G401 (cell line): ENCODE results near the gene LIPC. TPM values are rescaled to one million over a fixed set of nuclear protein-coding genes. Genes with fewer than 3 reads are reported as not detected.

Source experiments
- DNase-seq: peaks from one replicate; pipeline ENCODE4 v3.0.0-alpha.2; 2015; ENCODE audit warnings: low spot score
- in situ Hi-C: cut with HindIII; loops from 2 replicates; pipeline ENCODE4 v1.10.0; 2016; ENCODE audit warnings: low sequenced_read_pairs, mixed read lengths
- total RNA-seq: library from RNA; depleted of rRNA; stranded (reverse); fragments of >200 nt; shearing (Covaris generic); gene quantifications from 2 replicates; pipeline ENCODE4 v1.2.3, GENCODE V29; 2014

The LIPC gene
- total RNA-seq, 1 experiment from 2014 or later, result not detected

DNA sequence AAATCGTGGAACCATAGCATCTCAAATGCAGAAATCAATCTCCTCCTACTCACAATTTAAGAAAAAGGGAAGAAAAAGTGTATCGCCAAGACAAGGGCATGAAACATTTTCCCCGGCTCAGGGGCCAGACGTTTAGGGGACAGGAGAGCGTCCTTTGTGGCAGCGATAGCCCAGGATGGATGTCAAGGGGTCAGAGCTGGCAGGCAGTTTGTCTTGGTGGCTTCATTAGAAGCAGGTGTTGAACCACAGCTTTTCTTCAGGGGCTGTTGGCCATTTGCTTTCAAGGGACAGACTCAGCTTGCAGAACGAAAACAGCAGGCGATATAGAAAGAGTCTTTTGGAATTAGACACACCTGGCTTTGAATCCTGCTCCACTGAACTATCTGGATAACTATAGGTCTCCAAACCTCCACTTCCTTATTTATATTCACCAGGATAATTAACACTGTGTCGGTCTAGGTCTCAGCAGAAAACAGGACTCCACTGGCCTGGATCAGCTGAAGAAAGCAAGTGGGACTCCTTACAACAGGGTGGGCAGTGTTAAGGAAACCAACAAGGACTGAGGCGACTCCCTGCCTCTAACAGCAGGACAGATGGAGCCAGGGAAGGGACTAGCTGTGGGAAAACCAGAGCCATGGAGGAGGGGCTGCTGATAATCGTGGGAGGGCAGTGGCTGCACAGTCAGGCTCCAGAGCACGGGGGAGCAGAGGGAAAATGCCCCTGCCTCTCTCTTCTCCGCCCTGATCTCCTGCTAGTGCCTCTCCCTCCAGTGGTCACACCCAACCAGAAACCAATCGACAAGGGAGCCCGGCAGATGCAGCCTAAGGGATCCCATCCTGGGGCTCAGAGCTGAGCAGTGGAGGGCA lies 123.6 kb downstream of the LIPC start:
- in situ Hi-C loops, result no loop called here
- no peak for DNase-seq

DNA sequence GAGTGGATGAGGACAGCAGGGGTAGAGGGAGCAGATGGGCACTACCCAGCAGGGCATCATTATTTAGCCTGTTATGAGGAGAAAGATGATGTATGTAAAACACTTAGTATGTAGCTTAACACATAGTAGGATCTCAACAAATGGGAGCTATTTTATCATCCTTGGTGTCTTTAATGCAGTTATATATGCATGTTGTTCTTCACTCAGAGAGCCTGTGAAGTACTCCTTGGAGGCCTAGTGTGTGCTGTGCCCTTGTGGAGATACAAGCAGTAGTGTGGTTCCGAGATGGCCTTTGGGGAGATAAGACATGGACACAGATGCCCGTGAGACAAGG lies 124.2 kb downstream of the LIPC start:
- in situ Hi-C loops, result no loop called here
- no peak for DNase-seq

DNA sequence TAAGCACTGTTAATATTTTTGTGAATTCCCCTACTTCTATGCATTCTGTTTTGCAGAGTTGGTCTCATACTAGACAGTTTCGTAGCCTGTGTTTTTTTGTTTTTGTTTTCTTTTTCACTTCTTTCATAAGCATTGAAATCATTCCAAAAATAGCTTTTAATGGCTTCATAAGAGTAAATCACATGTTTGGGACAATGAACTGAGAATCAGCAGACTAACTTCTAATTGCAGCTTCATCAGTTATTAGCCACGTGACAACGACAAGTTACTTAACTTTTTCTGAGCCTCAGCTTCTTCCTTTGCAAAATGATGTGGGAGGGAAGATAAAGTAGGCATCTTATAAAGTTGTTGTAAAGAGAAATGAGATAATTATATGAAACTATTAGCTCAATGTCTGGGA lies 124.8 kb downstream of the LIPC start:
- in situ Hi-C loops, result no loop called here
- DNase-seq, result no peak

DNA sequence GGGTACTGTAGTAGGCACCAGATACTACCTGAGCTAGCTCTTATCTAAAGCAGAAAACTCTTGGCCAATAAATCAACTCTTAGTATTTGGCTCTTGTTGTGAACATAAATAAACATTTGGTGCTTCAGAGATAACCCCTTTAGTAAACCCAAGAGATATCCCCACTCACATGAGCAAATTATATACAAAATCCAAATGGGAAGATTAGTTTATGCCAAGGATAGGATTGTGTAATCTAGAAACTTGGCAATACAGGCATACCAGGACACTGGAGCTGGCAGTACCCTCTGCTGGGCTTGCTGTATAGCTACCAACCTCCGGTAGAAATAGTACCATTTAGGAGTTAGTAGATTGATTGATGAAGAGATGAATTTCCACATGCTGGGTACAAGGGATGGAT lies 127.0 kb downstream of the LIPC start:
- in situ Hi-C loops, result no loop called here
- no peak for DNase-seq

DNA sequence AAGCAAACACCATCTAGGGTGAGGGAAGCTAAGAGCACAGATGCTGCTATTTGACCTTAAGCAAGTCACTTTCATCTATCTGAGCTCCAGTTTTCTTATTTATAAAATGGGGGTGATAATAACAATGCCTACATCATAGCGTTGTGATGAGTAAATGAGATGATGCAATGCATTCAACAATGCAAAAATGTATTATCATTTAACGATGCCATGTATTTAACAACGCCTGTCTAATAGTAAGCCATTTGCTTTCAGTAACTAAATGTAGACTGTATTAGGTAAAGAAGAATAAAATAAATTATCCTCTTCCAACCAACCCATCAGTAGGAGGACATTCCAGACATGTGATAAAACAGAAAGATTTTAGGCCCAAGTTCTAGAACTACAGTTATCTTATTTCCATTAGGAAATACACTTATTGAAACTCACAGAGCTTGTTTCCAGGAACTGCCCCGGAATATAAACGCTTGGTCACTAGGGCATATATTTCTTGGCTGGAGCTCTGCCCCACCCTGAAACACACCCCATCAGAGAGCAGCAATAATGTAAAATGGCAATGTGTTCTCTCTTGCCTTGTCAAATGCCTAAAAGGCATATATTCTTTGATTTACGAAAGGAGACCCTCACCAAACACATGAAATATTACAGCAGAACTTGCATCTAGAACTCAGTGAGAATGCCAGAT lies 128.3 kb downstream of the LIPC start:
- in situ Hi-C loops, result no loop called here
- no peak for DNase-seq

DNA sequence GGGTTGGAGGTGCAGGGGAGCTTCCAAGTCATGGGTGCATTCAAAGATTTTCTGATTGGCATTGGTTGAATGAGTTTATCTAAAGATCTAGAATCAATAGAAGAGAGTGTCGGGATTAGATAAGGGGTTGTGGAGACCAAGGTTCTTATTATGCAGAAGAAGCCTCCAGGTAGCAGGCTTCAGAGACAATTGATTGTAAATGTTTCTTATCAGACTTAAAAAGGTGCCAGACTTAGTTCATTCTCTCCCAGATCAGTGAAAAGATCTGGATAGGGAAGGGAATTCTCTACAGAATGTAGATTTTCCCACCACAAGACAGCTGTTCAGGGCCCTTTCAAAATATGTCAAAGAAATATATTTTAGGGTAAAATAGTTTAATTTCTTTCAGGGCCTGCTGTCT lies 129.5 kb downstream of the LIPC start:
- in situ Hi-C loops, result no loop called here

DNA sequence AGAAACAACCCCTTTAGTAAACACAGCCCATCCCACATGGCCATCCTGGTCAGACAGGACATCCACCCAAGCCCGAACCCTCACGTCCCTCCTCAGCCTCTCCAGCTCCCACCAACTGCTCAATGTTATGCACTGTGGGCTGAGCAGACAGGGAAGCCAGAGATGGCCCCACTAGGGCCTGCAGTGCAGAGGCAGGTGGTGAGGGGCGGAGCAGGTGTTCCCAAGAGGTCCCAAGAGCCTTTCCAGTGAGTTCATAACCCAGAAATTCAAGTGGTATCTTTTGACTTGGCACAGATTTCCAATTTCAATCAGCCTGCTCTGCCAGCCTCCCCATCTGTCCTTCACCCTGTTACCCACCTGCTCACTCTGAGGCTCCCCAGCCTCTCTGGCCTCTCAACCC lies 130.3 kb downstream of the LIPC start:
- no peak for DNase-seq
- in situ Hi-C loops, result no loop called here

More for the DNA sequence above, 129.5 kb downstream of the LIPC start:
- DNase-seq, result no peak

DNA sequence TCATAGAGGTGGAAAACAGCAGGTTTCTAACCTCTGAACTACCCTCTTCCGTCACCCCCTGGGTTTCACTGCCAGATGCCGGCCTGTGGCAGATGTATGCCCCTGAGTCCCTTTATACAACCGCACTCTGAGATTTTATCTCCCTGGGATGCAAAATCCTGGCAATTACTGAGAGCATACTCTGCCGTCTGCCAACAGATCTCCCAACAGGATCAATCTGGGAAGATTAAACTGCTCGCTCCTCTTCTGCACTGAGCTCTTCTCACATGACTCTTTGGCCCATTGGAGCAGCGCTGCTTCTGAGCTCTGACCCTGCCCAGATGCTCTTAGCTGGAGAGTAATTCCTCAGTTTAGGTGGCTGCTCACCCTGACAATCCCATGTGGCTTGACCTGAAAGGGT lies 133.2 kb downstream of the LIPC start:
- DNase-seq, result no peak
- in situ Hi-C loops, result no loop called here

DNA sequence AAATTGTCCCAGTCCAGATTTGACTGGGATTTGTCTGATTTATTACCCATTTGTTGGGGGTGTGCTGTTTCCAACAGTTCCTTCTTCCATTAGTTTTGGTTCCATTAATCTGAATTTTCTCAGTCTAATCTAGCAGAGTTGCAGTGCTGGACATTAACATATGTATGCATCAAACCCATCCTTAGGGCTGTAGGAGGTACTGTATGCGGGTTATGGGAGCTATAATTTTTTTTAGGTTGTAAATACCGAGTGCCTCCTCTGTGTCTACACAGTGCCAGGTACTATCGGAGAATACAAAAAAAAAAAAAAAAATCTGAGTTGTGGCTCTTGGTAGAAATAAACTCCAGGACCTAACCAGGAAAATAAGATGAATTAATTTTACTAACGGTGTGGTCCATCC lies 133.8 kb downstream of the LIPC start:
- in situ Hi-C loops, result no loop called here
- DNase-seq, result no peak

DNA sequence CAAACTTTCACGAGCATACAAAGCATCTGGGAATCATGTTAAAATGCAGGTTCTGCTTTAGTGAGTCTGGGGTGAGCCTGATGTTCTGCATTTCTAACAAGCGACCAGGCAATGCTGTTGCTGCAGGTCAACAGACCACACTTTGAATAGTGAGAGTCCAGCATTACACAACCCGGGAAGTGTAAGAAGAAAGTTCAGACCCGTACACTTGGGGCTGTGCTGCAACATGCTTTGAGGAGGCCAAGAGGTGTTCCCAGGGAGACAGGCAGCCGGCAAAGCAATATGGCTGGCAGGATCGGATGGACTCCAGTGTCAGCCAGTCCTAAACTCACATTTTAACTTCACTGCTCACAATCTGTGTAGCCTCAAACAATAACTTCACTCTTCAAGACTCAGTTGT lies 134.2 kb downstream of the LIPC start:
- DNase-seq, result no peak
- in situ Hi-C loops, result no loop called here

DNA sequence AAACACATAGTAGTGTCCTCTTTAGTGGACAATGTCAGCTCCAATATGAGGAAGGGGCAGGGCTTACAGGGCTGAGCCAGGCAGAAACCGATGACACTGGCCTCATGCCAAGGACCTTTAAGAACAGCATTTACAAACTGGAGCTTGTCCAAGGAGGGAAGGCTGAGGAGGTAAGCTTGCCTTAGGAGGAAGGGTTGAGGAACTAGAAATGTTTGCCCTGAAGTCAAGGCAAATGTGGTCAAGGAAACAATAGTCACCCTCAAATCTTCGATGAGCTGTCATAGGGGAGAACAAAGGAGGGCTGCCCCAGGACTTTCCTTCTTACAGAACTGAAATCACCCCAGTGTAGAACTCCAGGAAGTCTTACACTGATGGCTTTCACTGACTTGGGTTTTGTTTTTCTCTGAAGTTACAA lies 136.4 kb downstream of the LIPC start:
- in situ Hi-C loops, result no loop called here

DNA sequence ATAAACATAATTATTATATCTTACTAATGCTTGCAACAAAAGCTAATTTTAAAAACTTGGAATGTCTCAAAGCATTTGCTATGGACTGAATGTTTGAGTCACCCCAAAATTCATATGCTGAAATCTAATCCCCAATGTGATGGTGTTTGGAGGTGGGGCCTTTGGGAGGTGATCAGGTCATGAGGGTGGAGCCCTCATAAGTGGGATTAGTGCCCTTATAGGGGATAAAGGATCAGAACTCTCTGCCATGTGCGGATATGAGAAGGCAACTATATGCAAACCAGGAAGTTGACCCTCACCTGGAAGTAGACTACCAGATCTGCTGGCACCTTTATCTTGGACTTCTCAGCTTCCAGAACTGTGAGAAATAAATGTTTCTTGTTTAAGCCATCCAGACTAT lies 137.7 kb downstream of the LIPC start:
- in situ Hi-C loops, result no loop called here
- DNase-seq, result no peak

More for the DNA sequence above, 136.4 kb downstream of the LIPC start:
- no peak for DNase-seq

DNA sequence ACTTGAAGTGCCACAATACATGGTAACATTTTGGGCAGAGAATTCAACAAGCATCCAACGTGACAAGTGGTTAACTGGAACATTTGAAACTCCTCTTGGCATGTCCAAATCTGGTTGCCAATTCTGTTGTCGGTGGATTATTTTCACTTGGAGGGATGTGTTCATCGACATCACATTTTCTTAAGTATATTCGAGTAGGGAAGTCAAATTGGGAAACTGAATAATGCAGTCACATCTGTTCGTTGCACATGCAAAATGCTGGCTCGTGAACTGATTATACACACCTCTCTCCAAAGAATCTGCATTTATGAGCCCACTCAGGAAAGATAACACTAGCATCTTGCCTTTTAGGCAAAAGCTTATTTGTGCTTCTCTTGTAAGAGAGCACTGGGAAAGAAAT lies 139.7 kb downstream of the LIPC start:
- no peak for DNase-seq
- in situ Hi-C loops, result no loop called here

DNA sequence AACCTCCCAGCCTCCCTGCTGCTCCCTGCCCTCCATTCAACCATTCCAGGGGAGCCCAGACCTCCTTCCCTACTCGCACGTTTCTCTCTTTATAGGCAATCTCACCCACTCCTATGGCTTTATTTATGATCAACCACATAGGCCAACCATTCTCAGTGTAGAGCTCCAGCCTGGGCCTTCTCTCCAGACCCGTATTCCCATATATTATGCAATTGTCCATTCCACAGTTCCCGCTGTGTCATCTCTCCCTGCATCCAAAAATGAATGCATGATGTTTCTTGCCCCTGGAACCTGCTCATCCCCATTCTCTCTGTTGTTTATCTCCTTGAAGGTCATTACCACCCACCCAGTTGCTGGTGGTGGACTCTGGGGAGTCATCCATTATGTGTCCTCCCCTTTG lies 140.7 kb downstream of the LIPC start:
- in situ Hi-C loops, result no loop called here
- no peak for DNase-seq

DNA sequence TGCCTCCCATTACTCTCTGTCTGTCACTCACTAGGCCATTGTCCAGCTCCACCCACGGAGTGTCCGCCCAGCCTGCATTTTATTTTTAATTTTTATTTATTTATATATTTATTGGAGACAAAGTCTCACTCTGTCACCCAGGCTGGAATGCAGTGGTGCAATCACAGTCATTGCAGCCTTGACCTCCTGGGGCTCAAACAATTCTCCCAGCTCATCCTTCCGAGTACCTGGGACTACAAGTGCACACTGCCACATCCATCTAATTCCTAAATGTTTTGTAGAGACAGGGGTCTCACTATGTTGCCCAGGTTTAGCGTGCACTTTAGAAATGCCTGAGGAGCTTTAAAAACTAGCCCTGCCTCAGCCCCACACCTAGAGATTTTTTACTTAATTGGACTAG lies 141.5 kb downstream of the LIPC start:
- DNase-seq, result no peak
- in situ Hi-C loops, result no loop called here

DNA sequence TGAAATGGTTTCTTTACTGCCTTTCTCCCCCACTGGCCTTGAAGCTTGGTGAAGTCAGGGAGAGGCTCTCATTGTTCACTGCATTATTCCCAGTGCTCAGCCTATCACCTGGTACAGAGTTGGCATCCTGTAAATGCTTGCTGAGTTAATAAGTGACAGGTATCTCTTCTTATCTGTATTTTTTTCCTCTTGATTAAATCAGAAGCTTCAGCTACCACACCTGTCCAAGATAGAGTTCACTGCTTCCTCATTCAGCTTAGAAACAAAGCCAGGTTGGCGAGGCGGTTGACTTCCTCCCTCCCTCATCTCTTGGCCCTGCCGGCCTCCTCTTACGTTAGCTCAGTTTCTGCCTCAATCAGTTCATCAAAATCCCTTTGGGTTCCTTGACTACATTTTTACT lies 142.8 kb downstream of the LIPC start:
- in situ Hi-C loops, result no loop called here
- DNase-seq, result no peak

DNA sequence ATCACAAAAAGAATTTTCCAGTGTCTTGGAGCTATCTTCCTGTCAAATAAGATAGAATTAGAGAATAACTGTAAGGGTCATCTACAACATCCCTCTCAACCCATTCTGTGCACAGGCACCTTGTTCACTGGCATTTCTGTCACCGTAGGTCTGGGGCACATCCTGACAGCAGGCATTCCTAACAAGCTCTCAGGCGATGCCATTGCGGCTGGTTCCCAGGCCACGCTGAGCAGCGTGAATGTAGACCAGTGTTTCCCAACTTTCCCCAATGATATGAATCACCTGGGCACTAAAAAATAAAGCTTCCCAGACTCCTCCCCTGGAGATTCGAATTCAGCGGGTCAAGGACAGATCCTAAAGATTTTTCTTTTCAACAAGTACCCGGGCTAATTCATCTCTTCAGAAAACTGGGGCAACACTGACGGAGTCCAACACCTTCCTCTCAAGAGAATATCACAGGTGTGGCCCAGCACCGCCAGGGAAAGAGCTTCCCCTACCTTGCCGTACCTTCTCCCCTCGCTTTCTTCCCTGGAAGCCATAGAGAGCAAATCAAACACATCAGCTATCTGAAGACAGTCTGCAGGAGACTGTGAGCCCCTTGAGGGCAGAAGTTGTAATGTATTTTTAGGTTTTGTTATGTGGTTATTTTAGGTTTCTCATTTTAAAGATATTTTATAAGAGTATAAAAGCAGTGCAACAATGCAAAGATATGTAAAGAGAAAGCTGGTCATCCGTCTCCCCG lies 143.4 kb downstream of the LIPC start:
- in situ Hi-C loops, result no loop called here
- DNase-seq, result no peak

DNA sequence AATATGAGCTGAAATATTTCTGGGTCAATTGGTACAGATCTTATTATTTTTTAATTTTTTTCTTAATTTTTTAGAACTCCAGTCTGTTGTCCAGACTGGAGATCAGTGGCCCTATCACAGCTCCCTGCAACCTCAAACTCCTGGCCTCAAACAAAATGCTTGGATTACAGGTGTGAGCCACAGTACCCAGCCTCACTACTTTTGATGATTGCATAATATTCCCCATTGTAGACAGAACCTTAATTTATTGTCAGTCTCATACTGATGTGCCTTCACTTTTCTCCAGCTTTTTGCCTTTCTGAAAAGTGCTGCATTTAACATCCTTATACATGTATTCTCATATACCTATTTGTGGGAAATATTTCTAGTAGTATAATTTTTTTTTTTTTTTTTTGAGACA lies 144.9 kb downstream of the LIPC start:
- in situ Hi-C loops, result no loop called here
- DNase-seq, result no peak

DNA sequence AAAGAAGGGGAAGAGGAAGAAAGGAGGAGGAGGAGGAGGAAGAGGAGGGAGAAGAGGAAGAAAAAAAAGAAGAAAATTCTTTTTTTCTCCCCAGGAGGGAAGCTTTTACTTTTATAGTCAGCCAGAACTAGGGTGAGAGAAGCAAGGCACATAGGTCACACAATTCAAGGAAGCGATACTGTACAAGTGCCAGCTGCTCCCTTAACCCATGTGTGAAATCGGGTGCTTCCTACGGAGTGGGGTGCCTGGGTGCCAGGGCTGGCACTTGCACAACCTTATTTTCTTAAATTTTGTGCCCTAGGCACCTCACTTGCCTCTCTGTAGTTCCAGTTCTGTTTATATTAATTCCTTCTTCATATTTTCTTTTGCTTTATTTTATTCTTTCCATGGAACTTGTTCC lies 150.4 kb downstream of the LIPC start:
- no peak for DNase-seq
- in situ Hi-C loops, result no loop called here

DNA sequence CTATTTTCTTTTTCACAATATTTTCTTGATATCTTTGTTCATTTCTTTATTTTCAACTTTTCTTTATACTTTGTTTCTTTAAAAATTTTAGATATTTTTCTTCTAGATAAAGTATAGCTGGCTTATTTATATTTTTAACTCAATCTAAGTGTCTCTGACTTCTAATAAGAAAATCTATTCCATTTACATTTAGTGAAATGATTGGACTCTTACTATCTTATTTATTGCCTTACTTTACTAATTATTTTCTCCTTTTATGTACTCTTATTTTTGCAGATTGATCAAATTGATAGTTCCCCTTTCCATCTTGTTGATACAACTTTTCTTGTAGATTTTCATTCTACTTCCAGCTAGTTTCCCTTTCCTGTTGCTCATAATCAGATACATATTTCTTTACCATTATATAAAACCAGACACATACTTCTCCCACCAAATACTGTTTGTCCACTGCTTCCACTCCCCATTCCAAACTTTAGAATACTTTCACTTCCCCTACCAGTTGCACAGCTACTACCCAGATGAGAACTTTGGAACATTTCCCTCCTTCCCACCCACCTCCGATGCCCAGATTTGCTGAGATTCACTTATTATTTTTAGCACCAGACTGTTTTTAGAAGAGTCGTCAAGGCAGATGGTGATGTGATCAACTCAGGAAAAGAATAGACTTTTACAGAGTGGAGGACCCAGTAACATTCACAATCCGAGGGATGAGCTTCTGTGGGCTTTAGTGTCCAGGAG lies 151.5 kb downstream of the LIPC start:
- no peak for DNase-seq
- in situ Hi-C loops, result no loop called here
